Activated CD4-positive, CD25-positive, alpha-beta regulatory T cell treated with anti-CD3 and anti-CD28 coated beads, Interleukin-2, amount 50 U/mL, for 72 hours (primary cell): ENCODE data around the gene RAB7B.

Experiments
- DNase-seq: peaks from one replicate; pipeline ENCODE4 v3.0.0; 2021

RAB7B gene

DNA sequence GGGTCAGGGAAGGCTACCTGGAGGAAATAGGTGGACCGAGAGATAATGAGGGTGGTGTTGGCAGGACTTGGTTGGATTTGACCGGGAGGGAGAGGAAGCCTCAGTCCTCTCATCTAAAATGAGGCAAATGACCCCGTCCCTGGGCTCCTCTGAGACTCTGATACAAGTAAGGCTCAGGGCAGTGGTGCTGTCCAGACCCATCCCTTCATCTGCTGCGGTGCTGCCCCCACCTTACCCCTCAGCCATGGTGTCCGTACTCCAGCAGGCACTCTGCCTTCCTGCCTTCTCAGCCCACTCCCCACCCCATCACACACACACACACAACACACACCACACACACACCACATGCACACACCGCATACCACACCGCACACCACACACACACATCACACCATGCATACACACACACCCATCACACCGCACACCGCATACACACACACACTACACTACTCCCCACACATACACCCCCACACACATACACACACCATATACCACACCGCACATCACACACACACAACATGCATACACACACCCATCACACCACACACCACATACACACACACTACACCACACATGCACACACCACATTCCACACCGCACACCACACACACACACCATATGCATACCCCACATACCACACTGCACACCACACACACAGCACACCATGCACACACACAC is 30.6 kb downstream of the RAB7B start:
- DNase-seq: peak; percentile 4

- DNase-seq: no peak
Measured at GRCh38 chr1:205972081-205972480, 31.1 kb downstream of the RAB7B start.

DNA sequence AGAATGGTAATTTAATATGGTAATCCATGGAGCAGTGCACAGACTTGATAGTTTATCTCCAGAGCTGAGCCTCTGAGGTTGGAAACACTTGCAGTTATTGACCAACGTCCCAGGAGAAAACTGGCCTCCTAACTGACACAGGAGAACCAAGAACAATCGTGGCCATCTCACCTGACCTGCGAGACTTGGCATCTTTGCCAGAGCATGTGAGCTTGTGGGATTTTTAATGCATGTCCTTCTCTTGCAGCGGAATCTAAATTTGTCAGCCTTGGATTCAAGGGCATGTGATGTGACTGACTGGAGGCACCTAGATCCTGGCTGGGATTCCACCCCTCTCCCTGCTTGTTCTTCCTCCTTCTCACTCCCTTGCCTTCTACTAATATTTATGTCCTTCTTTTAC is 32.1 kb downstream of the RAB7B start:
- no peak for DNase-seq

DNA sequence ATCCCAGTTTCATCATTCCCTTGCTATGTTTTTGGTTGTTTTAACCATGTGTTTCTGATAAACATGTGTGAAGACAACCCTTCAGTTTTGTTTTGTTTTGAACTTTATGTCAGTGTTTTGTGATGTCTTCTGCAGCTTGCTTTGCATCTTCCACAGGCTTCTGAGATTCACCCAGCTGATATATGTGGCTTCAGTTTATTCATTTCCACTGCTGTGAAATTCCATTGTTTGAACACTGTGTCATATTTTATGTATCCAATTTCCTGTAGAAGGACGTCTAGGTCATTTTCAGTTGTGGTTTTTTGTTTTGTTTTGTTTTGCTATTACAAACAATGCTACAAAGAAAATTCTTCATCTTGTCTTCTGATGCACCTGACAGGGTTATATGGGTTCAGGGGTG is 32.7 kb downstream of the RAB7B start:
- no peak for DNase-seq

- no peak for DNase-seq
Measured at GRCh38 chr1:205969229-205969628, 34.0 kb downstream of the RAB7B start.

DNA sequence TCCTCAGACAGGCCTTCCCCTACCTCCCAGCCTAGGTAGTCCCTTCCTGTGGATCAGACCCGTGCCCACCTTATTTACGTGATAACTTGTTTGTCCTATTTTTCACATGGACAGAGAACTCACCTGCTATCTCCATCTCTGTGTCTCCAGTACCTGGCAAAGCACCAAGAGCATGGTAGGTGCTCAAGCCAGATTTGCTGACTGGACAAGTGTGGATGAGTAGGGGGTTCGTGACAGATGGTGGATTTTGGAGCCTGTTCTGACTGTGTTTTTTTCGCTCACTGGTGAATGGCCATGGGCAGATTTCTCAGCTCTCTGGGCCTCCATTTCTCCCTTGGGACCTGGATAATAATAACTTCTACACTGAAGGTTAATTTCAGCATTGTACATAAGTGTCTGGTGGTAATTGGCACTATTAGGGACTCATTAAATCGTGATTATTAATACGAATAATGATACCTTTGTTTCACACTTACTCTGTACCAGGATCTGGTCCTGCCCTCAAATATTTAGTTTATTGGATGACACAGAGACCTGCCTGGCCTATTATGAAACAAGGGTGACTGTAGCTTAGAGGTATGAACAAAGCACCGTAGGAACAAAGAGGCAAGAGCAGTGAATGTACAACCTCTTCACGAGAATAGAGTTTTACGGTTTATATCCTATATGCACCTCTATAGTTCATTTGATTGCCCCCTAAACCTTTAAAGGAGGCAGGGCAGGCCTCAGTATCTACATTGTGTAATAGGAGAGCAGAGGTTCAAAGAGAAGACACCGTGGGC is 35.5 kb downstream of the RAB7B start:
- no peak for DNase-seq

GRCh38 chr1:205965036-205965884 is 37.9 kb downstream of the RAB7B start:
- no peak for DNase-seq

DNA sequence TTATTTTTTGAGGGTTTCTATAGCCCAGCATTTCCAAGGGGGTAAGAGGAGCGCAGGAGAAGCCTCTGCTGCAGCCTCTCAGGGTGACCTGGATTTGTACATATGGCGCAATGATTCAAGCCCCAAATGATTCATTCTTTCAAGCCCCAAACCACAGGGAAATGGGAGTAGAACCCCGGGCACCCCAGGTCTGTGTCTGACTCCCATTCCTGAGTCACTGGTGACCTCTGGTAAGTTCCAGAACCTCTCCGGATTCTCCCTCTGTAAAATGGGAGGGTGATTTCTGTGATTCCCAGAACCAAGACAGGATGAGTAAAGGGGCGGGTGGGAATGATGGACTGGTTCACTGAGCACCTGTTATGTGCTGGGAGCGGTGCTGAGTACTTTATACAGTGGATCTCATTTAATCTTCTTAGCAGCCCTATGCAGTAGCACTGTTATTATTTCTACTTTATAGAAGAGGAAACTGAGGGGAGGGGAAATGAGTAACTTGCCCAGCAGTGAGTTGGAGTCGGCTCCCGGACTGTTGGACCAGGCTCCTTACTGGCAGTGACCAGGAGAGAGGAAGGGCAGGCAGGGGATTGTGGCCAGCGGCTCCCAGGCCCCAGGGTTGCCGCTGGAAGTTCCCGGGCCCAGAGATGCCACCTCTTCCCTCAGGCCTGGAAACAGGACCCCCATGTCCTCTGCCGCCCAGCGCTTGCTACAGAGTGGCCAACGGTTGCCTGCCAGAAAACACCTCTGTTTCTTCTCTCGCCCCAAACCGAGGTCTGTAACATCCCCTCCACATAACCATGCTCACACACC is 39.6 kb downstream of the RAB7B start:
- DNase-seq: no peak

DNA sequence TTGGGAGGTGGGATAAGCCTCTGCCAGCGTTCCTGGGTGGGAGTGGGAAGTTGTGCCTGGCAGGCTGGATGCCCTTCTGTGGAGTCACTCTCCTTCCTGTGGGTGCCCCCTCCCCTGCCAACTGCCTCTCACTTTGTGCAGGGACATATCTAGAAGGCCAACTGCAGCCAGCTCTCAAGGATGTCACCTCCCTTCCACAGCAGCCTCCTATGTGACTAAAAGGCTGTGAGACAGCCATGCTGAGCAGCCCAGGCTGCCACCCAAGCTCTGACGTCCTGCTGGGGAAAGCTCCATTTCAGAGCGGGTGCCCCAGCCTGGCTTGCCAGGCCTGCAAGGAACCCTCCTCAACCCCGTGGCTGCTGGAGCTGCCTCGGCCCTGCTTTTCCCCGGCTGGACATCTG is 40.4 kb downstream of the RAB7B start:
- no peak for DNase-seq

DNA sequence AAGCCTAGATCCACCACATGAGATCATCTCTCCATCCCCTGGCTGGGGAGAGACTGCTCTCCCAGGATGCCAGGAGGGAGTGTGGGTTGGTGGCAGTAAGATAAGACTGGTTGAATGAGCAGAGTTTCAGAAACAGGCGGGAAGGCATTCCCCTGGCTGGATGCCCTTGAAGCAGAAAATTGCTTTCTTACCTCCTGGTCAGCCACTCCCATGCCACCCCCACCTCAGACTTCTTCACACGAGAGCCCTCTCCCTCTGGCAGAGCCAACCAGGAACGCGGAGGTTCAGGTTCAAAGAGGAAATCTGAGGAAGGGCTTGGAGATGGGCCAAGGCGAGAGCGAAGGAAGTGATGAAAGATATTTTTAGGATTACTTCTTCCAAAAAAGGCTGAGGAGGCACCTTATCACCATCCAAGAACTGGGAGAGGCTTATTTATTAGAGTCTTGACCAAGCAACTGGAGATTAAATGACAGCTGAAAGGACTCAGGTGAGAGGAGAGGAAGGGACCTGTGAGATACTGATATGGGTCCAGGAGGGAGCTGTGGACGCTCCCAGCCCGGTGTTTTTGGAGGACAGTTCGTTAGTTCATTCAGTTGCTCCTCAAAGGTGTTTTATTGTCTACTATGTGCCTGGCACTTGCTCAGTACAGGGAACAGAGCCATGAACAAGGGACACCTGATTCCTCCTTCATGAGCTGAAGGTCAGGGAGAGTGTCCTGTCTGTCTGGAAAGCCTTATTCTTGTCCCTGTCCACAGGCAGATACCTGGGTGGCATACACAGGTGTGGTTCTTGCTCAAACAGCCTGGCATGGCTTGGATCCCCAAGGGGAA is 41.0 kb downstream of the RAB7B start:
- no peak for DNase-seq

GRCh38 chr1:205961405-205961804 is 41.8 kb downstream of the RAB7B start:
- no peak for DNase-seq

DNA sequence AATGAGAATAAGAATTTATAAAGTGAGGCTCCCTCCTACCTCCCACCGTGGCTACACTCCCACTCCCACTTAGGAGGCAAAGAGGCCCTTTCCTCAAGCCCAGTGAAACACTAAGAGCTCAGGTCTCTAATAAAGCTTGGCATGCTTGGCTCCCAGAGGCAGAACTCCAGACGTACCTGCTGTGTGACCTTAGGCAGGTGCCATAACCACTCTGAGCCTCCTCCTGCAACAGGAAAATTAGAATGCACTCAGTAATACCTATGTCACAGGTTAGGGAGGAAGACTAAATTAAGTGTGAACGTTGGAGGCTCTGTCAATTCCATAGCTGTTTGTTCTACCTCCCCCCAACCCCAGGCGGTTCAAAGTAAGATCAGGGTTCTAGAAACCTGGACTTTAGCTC is 43.4 kb downstream of the RAB7B start:
- no peak for DNase-seq

GRCh38 chr1:205955499-205955898 is 47.7 kb downstream of the RAB7B start:
- DNase-seq: no peak

DNA sequence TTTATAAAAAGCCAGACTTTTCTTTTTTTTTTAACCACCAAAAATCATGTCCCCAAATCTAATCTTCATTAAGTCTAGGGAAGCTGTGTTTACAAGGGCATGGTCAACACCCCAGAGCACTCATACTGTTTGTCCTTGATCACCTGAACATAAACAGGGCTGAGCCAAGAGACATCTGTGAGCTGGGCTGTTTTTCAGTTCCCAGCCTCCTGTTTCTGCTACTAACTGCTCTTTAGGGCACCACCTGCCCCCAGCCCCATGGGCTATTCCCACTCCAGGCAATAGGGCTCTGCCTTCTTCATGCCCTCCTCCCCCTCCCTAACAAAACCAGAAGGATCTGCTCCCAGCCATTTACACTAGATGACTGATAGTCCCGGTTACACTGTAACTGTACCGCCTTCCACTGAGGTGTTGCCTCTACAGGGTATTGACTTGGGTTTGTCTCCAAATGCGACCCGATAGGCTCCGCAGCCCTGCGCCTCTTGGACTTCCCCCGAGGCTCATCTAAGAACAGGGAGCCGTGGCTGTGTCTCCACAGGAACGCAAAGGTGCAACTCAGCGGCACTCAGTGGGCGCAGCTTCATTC is 48.3 kb downstream of the RAB7B start:
- no peak for DNase-seq

GRCh38 chr1:205951746-205952145 is 51.4 kb downstream of the RAB7B start:
- no peak for DNase-seq

DNA sequence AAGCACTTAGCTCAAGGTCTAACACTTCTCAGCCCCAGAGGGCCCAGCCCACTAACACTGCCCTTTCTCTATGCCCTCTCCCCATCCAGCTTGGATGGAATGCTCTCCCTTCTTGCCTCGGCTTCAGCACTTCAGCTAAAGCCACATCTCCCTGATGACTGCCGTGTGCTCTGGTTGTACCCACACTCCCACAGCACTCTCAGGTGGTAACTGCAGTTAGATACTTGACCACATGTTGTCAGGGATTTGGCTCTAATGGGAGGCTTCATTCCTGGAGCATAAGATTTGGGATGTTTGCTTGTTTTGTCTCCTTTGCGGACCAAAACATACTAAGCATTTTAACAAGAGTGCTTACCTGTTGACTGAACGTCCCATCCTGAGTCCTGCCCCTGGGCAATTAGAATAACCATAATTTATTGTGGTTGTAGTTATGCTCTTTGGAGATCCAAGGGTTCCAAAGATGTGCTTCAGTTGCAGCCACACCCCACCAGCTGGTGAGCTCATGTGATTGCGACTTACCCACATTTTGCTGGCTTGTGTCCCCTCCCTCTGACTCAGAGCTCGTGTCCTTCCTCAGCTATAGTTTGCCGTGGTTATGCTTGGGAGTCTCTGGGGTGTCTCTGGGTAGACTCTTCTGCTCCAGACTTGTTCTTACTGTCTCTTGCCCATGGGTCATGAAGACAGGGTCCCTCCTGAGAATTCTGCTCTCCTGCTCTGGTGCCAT is 52.2 kb downstream of the RAB7B start:
- DNase-seq: no peak

- DNase-seq: no peak
Measured at GRCh38 chr1:205950280-205950679, 52.9 kb downstream of the RAB7B start.

GRCh38 chr1:205949753-205950152 is 53.4 kb downstream of the RAB7B start:
- DNase-seq: no peak

- DNase-seq: no peak
Measured at GRCh38 chr1:205948886-205949285, 54.3 kb downstream of the RAB7B start.

DNA sequence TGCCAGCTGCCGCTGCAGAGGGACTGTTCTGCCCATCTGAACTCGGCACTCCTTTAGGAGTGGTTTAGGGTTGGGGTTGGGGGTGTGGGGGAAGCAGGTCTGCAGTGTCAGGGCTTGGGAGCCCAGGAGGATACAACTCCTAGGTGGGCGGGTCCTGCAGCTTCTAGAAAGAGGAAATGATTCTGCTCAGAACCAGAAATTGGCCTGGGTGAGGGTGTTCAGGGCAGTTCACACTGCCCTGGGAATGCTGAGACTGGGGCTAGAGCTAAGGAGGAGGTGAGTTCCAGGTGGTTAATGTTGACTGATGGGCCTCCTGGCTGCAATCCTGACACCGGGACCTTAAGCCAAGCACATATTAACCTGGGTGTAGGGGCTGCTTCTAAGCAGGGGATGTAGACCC is 55.2 kb downstream of the RAB7B start:
- DNase-seq: no peak

DNA sequence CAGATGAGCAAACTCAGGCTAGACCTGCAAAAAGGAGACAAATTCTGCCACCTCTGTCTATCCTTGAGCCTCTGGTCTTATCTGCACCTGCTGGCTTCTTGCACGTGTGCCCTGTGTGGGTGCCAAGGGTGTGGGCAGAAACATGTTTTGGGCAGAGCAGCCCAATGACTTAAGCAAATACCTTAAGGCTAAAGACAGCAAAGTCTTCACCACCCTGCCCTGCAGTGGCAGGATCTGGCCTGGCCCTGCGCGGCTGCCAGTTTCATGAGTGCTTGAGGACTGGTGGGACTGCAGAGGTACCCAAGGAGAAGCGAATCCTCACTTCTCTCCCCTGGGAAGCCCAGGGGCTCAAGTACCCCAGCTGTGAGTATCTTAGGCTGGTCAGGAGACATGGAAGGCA is 56.2 kb downstream of the RAB7B start:
- no peak for DNase-seq
